Neural crest cell (in vitro differentiated cells): ENCODE measurements around the gene GALNT9. TPM values are rescaled to one million over a fixed set of nuclear protein-coding genes. Genes with fewer than 3 reads are reported as not detected.
A peak's percentile ranks its signal among the peaks of the same experiment; 100 is the strongest.
"Not testable (repeated sequence)": the region's sequence is repeated elsewhere in the genome, so short reads cannot be mapped to it uniquely, and the experiment has no call there.

Experiments
- DNase-seq: peaks from one replicate; pipeline ENCODE4 v3.0.0; 2021; ENCODE audit warnings: low read depth, mixed read lengths, low spot score
- H3K27ac Mint-ChIP-seq: one replicate; pipeline ENCODE4 v1.8.0; 2021; ENCODE audit warnings: mild to moderate bottlenecking, mixed read lengths; ENCODE audit not compliant: unreplicated experiment
- H3K27me3 Mint-ChIP-seq: 2 replicates; pipeline ENCODE4 v1.8.0; 2021; ENCODE audit warnings: low read depth, mild to moderate bottlenecking, mixed read lengths
- H3K36me3 Mint-ChIP-seq: 2 replicates; pipeline ENCODE4 v1.8.0; 2021; ENCODE audit warnings: low read depth, mild to moderate bottlenecking, mixed read lengths
- H3K4me1 Mint-ChIP-seq: 2 replicates; pipeline ENCODE4 v1.8.0; 2021; ENCODE audit warnings: mixed read lengths
- H3K4me3 Mint-ChIP-seq: one replicate; pipeline ENCODE4 v1.8.0; 2021; ENCODE audit warnings: mild to moderate bottlenecking, mixed read lengths
- H3K9me3 Mint-ChIP-seq: 2 replicates; pipeline ENCODE4 v1.8.0; 2021; ENCODE audit warnings: mixed read lengths
- CTCF ChIP-seq: fragments of 200-600 bp; sonication (generic); conservative IDR thresholded peaks from 2 replicates; pipeline ENCODE4 v1.5.0; 2021; ENCODE audit warnings: antibody characterized with exemption, mild to moderate bottlenecking
- total RNA-seq: library from RNA; stranded (reverse); gene quantifications from 2 replicates; pipeline ENCODE4 v1.2.1, GENCODE V29; 2021

The GALNT9 gene
- total RNA-seq, 1 donor from 2014 or later, result 1.3 TPM

GRCh38 chr12:132300789-132301722 lies 28.3 kb downstream of the GALNT9 start:
- Mint-ChIP-seq H3K4me1 (no peaks in the 10 kb centered on the region), H3K9me3 (no peaks in the 10 kb centered on the region), H3K27ac (peak overlapping the region; percentile 35), H3K27me3 (peaks cover 24% of the 10 kb centered on the region), H3K4me3 (no peak overlapping the region), H3K36me3 (no peaks in the 10 kb centered on the region)
- DNase-seq, result no peak
- no peak for TF ChIP-seq CTCF

- Mint-ChIP-seq H3K27ac (no peak overlapping the region), H3K36me3 (no peaks in the 10 kb centered on the region), H3K4me3 (no peak overlapping the region), H3K4me1 (no peaks in the 10 kb centered on the region), H3K27me3 (peaks cover 19% of the 10 kb centered on the region), H3K9me3 (no peaks in the 10 kb centered on the region)
- no peak for TF ChIP-seq CTCF
- DNase-seq, result no peak
Measured at GRCh38 chr12:132296063-132296462, 33.3 kb downstream of the GALNT9 start.

GRCh38 chr12:132295561-132295960 lies 33.8 kb downstream of the GALNT9 start:
- H3K36me3 Mint-ChIP-seq, H3K27ac Mint-ChIP-seq, H3K9me3 Mint-ChIP-seq, DNase-seq, H3K4me3 Mint-ChIP-seq, H3K4me1 Mint-ChIP-seq: not testable (repeated sequence)
- H3K27me3 Mint-ChIP-seq, result peaks cover 14% of the 10 kb centered on the region

GRCh38 chr12:132295101-132295526 lies 34.3 kb downstream of the GALNT9 start:
- no peaks in the 10 kb centered on the region for H3K36me3 Mint-ChIP-seq

GRCh38 chr12:132294121-132295034 lies 35.0 kb downstream of the GALNT9 start:
- no peak for DNase-seq
- Mint-ChIP-seq H3K4me1 (no peaks in the 10 kb centered on the region), H3K4me3 (no peak overlapping the region), H3K36me3 (no peaks in the 10 kb centered on the region), H3K9me3 (no peaks in the 10 kb centered on the region), H3K27me3 (peaks cover 19% of the 10 kb centered on the region), H3K27ac (no peak overlapping the region)
- TF ChIP-seq CTCF, result no peak

More at GRCh38 chr12:132295101-132295526, 34.3 kb downstream of the GALNT9 start:
- Mint-ChIP-seq H3K4me3 (no peak overlapping the region), H3K4me1 (no peaks in the 10 kb centered on the region), H3K27me3 (peaks cover 14% of the 10 kb centered on the region), H3K9me3 (no peaks in the 10 kb centered on the region), H3K27ac (no peak overlapping the region)
- no peak for DNase-seq
- TF ChIP-seq CTCF, result no peak
